Vagina (tissue), 2 donors: ENCODE measurements around the gene KBTBD12. TPM values are rescaled to one million over a fixed set of nuclear protein-coding genes. Genes with fewer than 3 reads are reported as not detected.

Source experiments
- DNase-seq, 2 donors: peaks; one replicate each; pipeline ENCODE4 v3.0.0-alpha.2; 2017; ENCODE audit errors: extremely low spot score in 2 of 2
- H3K27ac ChIP-seq: fragments of 200-600 bp; sonication (generic); one replicate; pipeline ENCODE4 v1.5.1; 2019
- H3K27me3 ChIP-seq: fragments of 200-600 bp; sonication (generic); one replicate; pipeline ENCODE4 v1.5.1; 2019
- H3K36me3 ChIP-seq, 2 donors: fragments of 200-600 bp; sonication (generic); one replicate each; pipeline ENCODE4 v1.5.1; 2017 to 2019
- H3K4me1 ChIP-seq: fragments of 200-600 bp; sonication (generic); one replicate; pipeline ENCODE4 v1.5.1; 2019
- H3K4me3 ChIP-seq, 2 donors: fragments of 200-600 bp; sonication (generic); 1 replicate in 1 of 2; 2 replicates in 1 of 2; pipeline ENCODE4 v1.5.1; 2016 to 2019
- H3K9me3 ChIP-seq: fragments of 200-600 bp; sonication (generic); one replicate; pipeline ENCODE4 v1.5.1; 2019
- POLR2A ChIP-seq, 2 donors: fragments of 450-650 bp; IDR thresholded peaks; one replicate each; pipeline ENCODE4 v1.6.1; 2017; ENCODE audit warnings: antibody characterized with exemption in 2 of 2, mild to moderate bottlenecking in 2 of 2, moderate library complexity in 2 of 2
- POLR2AphosphoS5 ChIP-seq, 2 donors: sonication (generic); formaldehyde crosslinking; IDR thresholded peaks; one replicate each; pipeline ENCODE4 v1.9.0; 2017; ENCODE audit warnings: antibody characterized with exemption in 2 of 2, mild to moderate bottlenecking in 2 of 2, low read depth in 1 of 2; ENCODE audit not compliant: insufficient read depth in 1 of 2
- intact Hi-C: fragments of 100-400 bp; cut with DNase I; formaldehyde crosslinking; loops from one replicate; pipeline ENCODE4 v1.15.1; 2023
- total RNA-seq: library from RNA; depleted of rRNA; stranded (reverse); fragments of >200 nt; gene quantifications from one replicate; pipeline ENCODE4 v1.2.3, GENCODE V29; 2016
- TF ChIP-seq, protein P1 (sequence below), 3 experiments: fragments of 450-650 bp in 2 of 3; fragments of 200-600 bp in 1 of 3; sonication (generic) in 1 of 3; IDR thresholded peaks; one replicate each; pipeline ENCODE4 v1.5.1; 2017 to 2019; ENCODE audit warnings: antibody characterized with exemption in 3 of 3, mild to moderate bottlenecking in 2 of 3, moderate library complexity in 2 of 3

KBTBD12 gene
- total RNA-seq, 1 donor from 2014 or later, result not detected

DNA sequence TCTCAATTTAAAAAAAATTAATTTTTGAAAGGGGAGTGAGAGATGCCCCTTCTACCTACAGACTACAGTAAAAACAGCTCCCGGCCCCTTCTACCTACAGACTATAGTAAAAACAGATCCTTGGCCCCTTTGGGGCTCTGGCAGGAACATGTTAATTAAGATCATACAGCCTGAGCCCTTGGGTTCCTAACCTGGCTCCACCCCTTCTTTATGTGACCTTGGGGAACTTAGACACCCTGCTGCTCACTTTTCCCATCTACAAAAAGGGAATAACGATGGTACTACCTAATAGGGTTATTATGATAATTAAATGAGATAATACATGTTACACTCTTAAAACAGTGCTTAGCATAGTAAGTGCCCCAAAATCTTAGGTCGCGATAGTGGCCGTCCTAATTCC is 77.1 kb downstream of the KBTBD12 start:
- DNase-seq, result no peak
- TF ChIP-seq, protein P1, sequence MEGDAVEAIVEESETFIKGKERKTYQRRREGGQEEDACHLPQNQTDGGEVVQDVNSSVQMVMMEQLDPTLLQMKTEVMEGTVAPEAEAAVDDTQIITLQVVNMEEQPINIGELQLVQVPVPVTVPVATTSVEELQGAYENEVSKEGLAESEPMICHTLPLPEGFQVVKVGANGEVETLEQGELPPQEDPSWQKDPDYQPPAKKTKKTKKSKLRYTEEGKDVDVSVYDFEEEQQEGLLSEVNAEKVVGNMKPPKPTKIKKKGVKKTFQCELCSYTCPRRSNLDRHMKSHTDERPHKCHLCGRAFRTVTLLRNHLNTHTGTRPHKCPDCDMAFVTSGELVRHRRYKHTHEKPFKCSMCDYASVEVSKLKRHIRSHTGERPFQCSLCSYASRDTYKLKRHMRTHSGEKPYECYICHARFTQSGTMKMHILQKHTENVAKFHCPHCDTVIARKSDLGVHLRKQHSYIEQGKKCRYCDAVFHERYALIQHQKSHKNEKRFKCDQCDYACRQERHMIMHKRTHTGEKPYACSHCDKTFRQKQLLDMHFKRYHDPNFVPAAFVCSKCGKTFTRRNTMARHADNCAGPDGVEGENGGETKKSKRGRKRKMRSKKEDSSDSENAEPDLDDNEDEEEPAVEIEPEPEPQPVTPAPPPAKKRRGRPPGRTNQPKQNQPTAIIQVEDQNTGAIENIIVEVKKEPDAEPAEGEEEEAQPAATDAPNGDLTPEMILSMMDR (IDR thresholded peaks at IDR 0.05), result no peak
- TF ChIP-seq POLR2A (IDR thresholded peaks at IDR 0.05), result no peak
- no peak for TF ChIP-seq POLR2AphosphoS5 (IDR thresholded peaks at IDR 0.05; ENCODE audit: insufficient read depth in 1 of 2, low read depth in 1 of 2)
- H3K4me1 ChIP-seq, result no peaks in the 10 kb centered on the region
- H3K4me3 ChIP-seq, result no peak overlapping the region
- no peaks in the 10 kb centered on the region for H3K36me3 ChIP-seq
- no peaks in the 10 kb centered on the region for H3K27me3 ChIP-seq
- intact Hi-C loops, result no loop called here
- no peak overlapping the region for H3K27ac ChIP-seq
- H3K9me3 ChIP-seq, result no peaks in the 10 kb centered on the region

DNA sequence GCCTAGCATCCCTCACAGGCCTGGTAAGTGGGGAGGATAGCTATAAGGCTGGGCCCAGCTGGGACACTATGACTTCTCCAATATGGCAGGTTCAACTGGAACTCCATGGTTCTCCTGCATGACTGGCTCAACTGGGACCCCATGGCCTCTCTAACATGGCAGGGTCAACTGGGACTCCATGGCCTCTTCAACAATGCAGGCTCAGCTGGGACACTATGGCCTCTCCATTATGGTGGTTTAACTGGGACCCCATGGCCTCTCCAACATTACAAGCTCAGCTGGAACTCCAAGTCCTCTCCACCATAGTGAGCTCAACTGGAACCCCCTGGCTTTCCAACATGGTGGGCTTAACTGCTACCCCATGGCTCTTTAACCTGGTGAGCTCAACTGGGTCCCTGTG is 79.0 kb downstream of the KBTBD12 start:
- Histone ChIP-seq H3K27ac (no peak overlapping the region), H3K4me1 (no peaks in the 10 kb centered on the region), H3K27me3 (no peaks in the 10 kb centered on the region), H3K4me3 (no peak overlapping the region), H3K36me3 (no peaks in the 10 kb centered on the region), H3K9me3 (no peaks in the 10 kb centered on the region)
- DNase-seq, result no peak
- intact Hi-C loops, result no loop called here
- TF ChIP-seq, protein P1 (IDR thresholded peaks at IDR 0.05), result no peak
- TF ChIP-seq POLR2A (IDR thresholded peaks at IDR 0.05) (no peak), POLR2AphosphoS5 (IDR thresholded peaks at IDR 0.05; ENCODE audit: insufficient read depth in 1 of 2, low read depth in 1 of 2) (no peak)

DNA sequence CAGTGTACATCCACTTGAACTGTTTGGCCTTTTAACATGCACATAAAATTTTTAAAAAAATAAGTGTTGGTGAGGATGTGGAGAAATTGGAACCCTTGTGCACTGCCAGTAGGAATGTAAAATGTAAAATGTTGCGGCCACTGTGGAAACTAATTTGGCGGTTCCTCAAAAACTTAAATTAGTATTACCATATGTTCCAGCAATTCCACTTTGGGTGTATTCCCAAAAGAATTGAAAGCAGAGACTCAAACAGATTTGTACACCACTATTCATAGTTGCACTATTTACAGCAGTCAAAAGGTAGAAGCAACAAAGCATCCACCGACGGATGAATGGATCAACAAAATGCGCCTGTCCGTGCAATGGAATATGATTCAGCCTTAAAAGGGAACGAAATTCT is 82.0 kb downstream of the KBTBD12 start:
- H3K36me3 ChIP-seq, result no peaks in the 10 kb centered on the region
- TF ChIP-seq, protein P1 (IDR thresholded peaks at IDR 0.05), result no peak
- TF ChIP-seq POLR2A (IDR thresholded peaks at IDR 0.05), result no peak
- TF ChIP-seq POLR2AphosphoS5 (IDR thresholded peaks at IDR 0.05; ENCODE audit: insufficient read depth in 1 of 2, low read depth in 1 of 2), result no peak
- H3K9me3 ChIP-seq, result no peaks in the 10 kb centered on the region
- H3K4me3 ChIP-seq, result no peak overlapping the region
- no peak overlapping the region for H3K27ac ChIP-seq
- intact Hi-C loops, result no loop called here
- H3K27me3 ChIP-seq, result no peaks in the 10 kb centered on the region
- no peaks in the 10 kb centered on the region for H3K4me1 ChIP-seq
- DNase-seq, result no peak

DNA sequence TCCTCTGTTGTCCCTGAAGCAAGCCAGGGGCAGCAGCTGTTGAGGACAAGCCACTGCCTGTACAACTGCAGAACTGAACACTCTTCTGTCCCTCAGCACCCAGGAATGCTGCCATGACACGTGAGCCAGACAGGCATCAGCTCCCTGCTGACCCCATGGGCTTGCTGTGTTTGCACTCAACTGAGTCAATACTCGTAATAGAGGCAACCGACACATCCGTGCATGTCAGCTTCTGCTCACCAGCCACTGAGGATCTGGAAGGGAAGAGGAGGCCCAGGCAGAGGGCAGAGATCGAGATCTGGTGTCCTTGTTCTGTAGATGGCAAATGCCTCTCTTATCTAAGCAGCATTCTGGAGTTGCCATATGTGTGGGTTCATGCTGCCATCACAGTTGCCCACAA is 82.9 kb downstream of the KBTBD12 start:
- Histone ChIP-seq H3K27ac (no peak overlapping the region), H3K9me3 (no peaks in the 10 kb centered on the region), H3K27me3 (no peaks in the 10 kb centered on the region), H3K4me1 (no peaks in the 10 kb centered on the region), H3K4me3 (no peak overlapping the region), H3K36me3 (no peaks in the 10 kb centered on the region)
- intact Hi-C loops, result no loop called here
- DNase-seq, result no peak
- TF ChIP-seq, protein P1 (IDR thresholded peaks at IDR 0.05), result no peak
- TF ChIP-seq POLR2AphosphoS5 (IDR thresholded peaks at IDR 0.05; ENCODE audit: insufficient read depth in 1 of 2, low read depth in 1 of 2) (no peak), POLR2A (IDR thresholded peaks at IDR 0.05) (no peak)

DNA sequence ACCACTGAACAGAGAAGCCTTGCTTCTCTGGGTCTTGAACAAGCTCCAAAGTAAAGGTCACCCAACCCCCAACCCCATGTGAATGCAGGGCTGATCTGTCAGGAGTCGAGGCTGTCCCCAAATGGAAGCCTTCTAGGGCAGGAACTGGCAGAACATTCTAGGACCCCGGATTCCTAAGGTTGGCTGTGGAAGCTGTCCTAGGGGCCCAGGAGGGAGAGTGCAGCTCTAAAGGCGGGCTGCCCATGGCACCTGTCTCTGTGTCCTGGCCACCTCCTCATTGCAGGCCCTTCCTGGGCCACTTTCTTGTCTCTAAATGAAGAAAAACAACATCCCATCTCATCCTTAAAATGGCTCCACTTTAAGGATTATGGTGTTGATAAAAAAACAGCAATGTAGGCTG is 83.6 kb downstream of the KBTBD12 start:
- H3K4me1 ChIP-seq, result no peaks in the 10 kb centered on the region
- H3K27ac ChIP-seq, result no peak overlapping the region
- no peaks in the 10 kb centered on the region for H3K27me3 ChIP-seq
- intact Hi-C loops, result no loop called here
- TF ChIP-seq POLR2A (IDR thresholded peaks at IDR 0.05) (no peak), POLR2AphosphoS5 (IDR thresholded peaks at IDR 0.05; ENCODE audit: insufficient read depth in 1 of 2, low read depth in 1 of 2) (no peak)
- TF ChIP-seq, protein P1 (IDR thresholded peaks at IDR 0.05), result no peak
- no peak for DNase-seq
- H3K4me3 ChIP-seq, result no peak overlapping the region
- H3K9me3 ChIP-seq, result no peaks in the 10 kb centered on the region
- H3K36me3 ChIP-seq, result no peaks in the 10 kb centered on the region
